HCT116 (cell line): ENCODE data around the gene UBA5.

Experiments
- CTCF ChIP-seq, 3 experiments: fragments of 200-600 bp in 1 of 3; sonication (generic) in 1 of 3; IDR thresholded peaks in 2 of 3; conservative IDR thresholded peaks in 1 of 3; 2 replicates each; pipeline ENCODE4 v1.5.1; 2012 to 2017; ENCODE audit warnings: low read depth in 2 of 3, low read length in 2 of 3, antibody characterized with exemption in 1 of 3, borderline replicate concordance in 1 of 3, control low read depth in 1 of 3, mild to moderate bottlenecking in 1 of 3, mixed read lengths in 1 of 3, mixed run types in 1 of 3, moderate library complexity in 1 of 3; ENCODE audit not compliant: insufficient read depth in 1 of 3
- MAX ChIP-seq: IDR thresholded peaks from 2 replicates; pipeline ENCODE4 v1.6.1; 2012
- POLR2A ChIP-seq: IDR thresholded peaks from 2 replicates; pipeline ENCODE4 v1.7.0; 2011; ENCODE audit warnings: borderline replicate concordance; ENCODE audit not compliant: insufficient read depth, insufficient read length; ENCODE audit errors: extremely low read depth
- RAD21 ChIP-seq: IDR thresholded peaks from 2 replicates; pipeline ENCODE4 v1.6.1; 2012; ENCODE audit warnings: low read depth, mild to moderate bottlenecking

GRCh38 chr3:132681421-132681820 is 21.3 kb downstream of the UBA5 start:
- TF ChIP-seq CTCF (IDR thresholded peaks at IDR 0.05 in 2 of 3, conservative IDR thresholded peaks at IDR 0.05 in 1 of 3; ENCODE audit: borderline replicate concordance in 1 of 3, insufficient read depth in 1 of 3, low read depth in 2 of 3, low read length in 2 of 3) (no peak), POLR2A (no peak), MAX (no peak), RAD21 (no peak)
